ENCODE results near the gene PTPRM.

PTPRM gene

GRCh38 chr18:8379187-8379941 is 812.2 kb downstream of the PTPRM start:
- DNase-seq = no peak

- no peak for DNase-seq
These were observed 812.9 kb downstream of the PTPRM start for GRCh38 chr18:8380006-8380405.

GRCh38 chr18:8380926-8381325 is 813.8 kb downstream of the PTPRM start:
- DNase-seq = no peak

GRCh38 chr18:8381821-8382459 is 814.8 kb downstream of the PTPRM start:
- no peak for DNase-seq

GRCh38 chr18:8385400-8385799 is 818.3 kb downstream of the PTPRM start:
- DNase-seq = no peak

GRCh38 chr18:8386669-8387380 is 819.7 kb downstream of the PTPRM start:
- no peak for DNase-seq

GRCh38 chr18:8389391-8390340 is 822.5 kb downstream of the PTPRM start:
- DNase-seq = peak; percentile 17

- DNase-seq = no peak
These were observed 824.0 kb downstream of the PTPRM start for GRCh38 chr18:8391068-8391467.

GRCh38 chr18:8396254-8396653 is 829.1 kb downstream of the PTPRM start:
- DNase-seq = no peak

GRCh38 chr18:8397034-8397433 is 829.9 kb downstream of the PTPRM start:
- DNase-seq = no peak

GRCh38 chr18:8399138-8399537 is 832.0 kb downstream of the PTPRM start:
- no peak for DNase-seq

GRCh38 chr18:8400193-8400752 is 833.2 kb downstream of the PTPRM start:
- no peak for DNase-seq

GRCh38 chr18:8400825-8401224 is 833.7 kb downstream of the PTPRM start:
- no peak for DNase-seq

GRCh38 chr18:8401606-8402005 is 834.5 kb downstream of the PTPRM start:
- DNase-seq = no peak

- no peak for DNase-seq
These were observed 835.1 kb downstream of the PTPRM start for GRCh38 chr18:8402237-8402636.

- DNase-seq = no peak
These were observed 836.6 kb downstream of the PTPRM start for GRCh38 chr18:8403713-8404112.

- DNase-seq = no peak
These were observed 839.2 kb downstream of the PTPRM start for GRCh38 chr18:8406186-8406867.

GRCh38 chr18:8406868-8407250 is 839.7 kb downstream of the PTPRM start:
- no peak for DNase-seq

- DNase-seq = no peak
These were observed 842.0 kb downstream of the PTPRM start for GRCh38 chr18:8409151-8409550.

- no peak for DNase-seq
These were observed 844.4 kb downstream of the PTPRM start for GRCh38 chr18:8411492-8411891.

- DNase-seq = no peak
These were observed 845.0 kb downstream of the PTPRM start for GRCh38 chr18:8412117-8412516.

- DNase-seq = no peak
These were observed 846.1 kb downstream of the PTPRM start for GRCh38 chr18:8413189-8413588.

All from CD4-positive, alpha-beta T cell treated with Interleukin-10 for 1 hour (primary cell).